ENCODE results near the gene PPP1R37. TPM values are rescaled to one million over a fixed set of nuclear protein-coding genes. Genes with fewer than 3 reads are reported as not detected.
"Not testable (repeated sequence)": the region's sequence is repeated elsewhere in the genome, so short reads cannot be mapped to it uniquely, and the experiment has no call there.

PPP1R37 gene
- polyA plus RNA-seq, 1 experiment: 16.1 TPM

GRCh38 chr19:45117167-45117594 lies 24.2 kb downstream of the PPP1R37 start:
- no peak for DNase-seq (ENCODE audit: low read depth)
- Histone ChIP-seq H3K27me3 (ENCODE audit: control insufficient read depth, insufficient read depth, low read length) (no peaks in the 10 kb centered on the region), H3K4me3 (ENCODE audit: low read depth, low read length) (no peak overlapping the region), H3K36me3 (ENCODE audit: control insufficient read depth, insufficient read depth, low read length) (no peaks in the 10 kb centered on the region; the same call in 1 of the 2 replicates)
- CTCF ChIA-PET: no interaction called here
- POLR2A ChIA-PET: no interaction called here
- no peak for TF ChIP-seq CTCF (IDR thresholded peaks at IDR 0.05; ENCODE audit: insufficient read depth, low read depth, low read length)

- no peaks in the 10 kb centered on the region; the same call in 1 of the 2 replicates for H3K36me3 ChIP-seq (ENCODE audit: control insufficient read depth, insufficient read depth, low read length)
- ChIA-PET CTCF (interaction anchor here (1.0 kb wide), 1 partner anchor 11 kb away, joined by 3 read pairs; no protein-coding TSS in a partner anchor), POLR2A (no interaction called here)
- DNase-seq (ENCODE audit: low read depth): no peak
- no peaks in the 10 kb centered on the region for H3K27me3 ChIP-seq (ENCODE audit: control insufficient read depth, insufficient read depth, low read length)
- no peak overlapping the region for H3K4me3 ChIP-seq (ENCODE audit: low read depth, low read length)
- TF ChIP-seq CTCF (IDR thresholded peaks at IDR 0.05; ENCODE audit: insufficient read depth, low read depth, low read length): no peak
These were observed 24.7 kb downstream of the PPP1R37 start for GRCh38 chr19:45117671-45118070.

- Histone ChIP-seq H3K4me3 (ENCODE audit: low read depth, low read length) (no peak overlapping the region), H3K36me3 (ENCODE audit: control insufficient read depth, insufficient read depth, low read length) (no peaks in the 10 kb centered on the region; the same call in none of the 2 replicates), H3K27me3 (ENCODE audit: control insufficient read depth, insufficient read depth, low read length) (no peaks in the 10 kb centered on the region)
- ChIA-PET CTCF (interaction anchor here (1.0 kb wide), 1 partner anchor 10 kb away, joined by 3 read pairs; no protein-coding TSS in a partner anchor), POLR2A (no interaction called here)
- no peak for TF ChIP-seq CTCF (IDR thresholded peaks at IDR 0.05; ENCODE audit: insufficient read depth, low read depth, low read length)
- DNase-seq (ENCODE audit: low read depth): no peak
These were observed 25.1 kb downstream of the PPP1R37 start for GRCh38 chr19:45118106-45118505.

GRCh38 chr19:45118591-45119355 lies 25.8 kb downstream of the PPP1R37 start:
- DNase-seq (ENCODE audit: low read depth); H3K27me3 ChIP-seq (ENCODE audit: control insufficient read depth, insufficient read depth, low read length); H3K36me3 ChIP-seq (ENCODE audit: control insufficient read depth, insufficient read depth, low read length); POLR2A ChIA-PET; H3K4me3 ChIP-seq (ENCODE audit: low read depth, low read length): not testable (repeated sequence)
- CTCF ChIA-PET: interaction anchor here (0.6 to 1.0 kb wide), 2 partner anchors 10 to 25 kb away, joined by 3 to 4 read pairs; no protein-coding TSS in a partner anchor

- no peaks in the 10 kb centered on the region for H3K27me3 ChIP-seq (ENCODE audit: control insufficient read depth, insufficient read depth, low read length)
- no peak for DNase-seq (ENCODE audit: low read depth)
- ChIA-PET CTCF (interaction anchor here (0.6 kb wide), 1 partner anchor 24 kb away, joined by 4 read pairs; no protein-coding TSS in a partner anchor), POLR2A (no interaction called here)
- H3K4me3 ChIP-seq (ENCODE audit: low read depth, low read length): no peak overlapping the region
- no peak for TF ChIP-seq CTCF (IDR thresholded peaks at IDR 0.05; ENCODE audit: insufficient read depth, low read depth, low read length)
- H3K36me3 ChIP-seq (ENCODE audit: control insufficient read depth, insufficient read depth, low read length): no peaks in the 10 kb centered on the region; the same call in none of the 2 replicates
These were observed 26.6 kb downstream of the PPP1R37 start for GRCh38 chr19:45119582-45119981.

Data from BJ (cell line).